ENCODE data around the gene SASH1. TPM values are rescaled to one million over a fixed set of nuclear protein-coding genes. Genes with fewer than 3 reads are reported as not detected.
A peak's percentile ranks its signal among the peaks of the same experiment; 100 is the strongest.

SASH1 gene
- polyA plus RNA-seq, 1 experiment = 32.2 TPM

DNA sequence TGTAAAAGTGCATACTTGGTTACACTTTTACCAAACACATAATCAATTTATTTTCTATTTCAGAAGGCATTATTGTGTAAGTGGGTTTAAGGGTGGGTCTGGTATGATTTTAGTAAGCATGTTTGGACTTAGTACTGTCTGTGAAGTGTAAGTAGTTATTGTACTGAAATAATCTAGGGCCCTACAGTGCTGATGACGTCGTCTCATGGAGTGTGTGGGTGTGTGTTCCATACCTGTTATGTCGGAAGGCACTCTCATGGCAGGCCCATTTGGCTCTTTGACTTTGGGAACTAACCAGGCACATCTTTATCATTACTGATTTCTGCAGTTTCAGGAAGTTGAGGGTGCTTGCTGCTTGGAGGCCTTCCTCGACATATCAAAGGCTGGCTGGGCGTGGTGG, 155.1 kb downstream of the SASH1 start:
- H3K27me3 ChIP-seq (ENCODE audit: control insufficient read depth, insufficient read depth, low read length) = no peaks in the 10 kb centered on the region
- TF ChIP-seq, protein P1, sequence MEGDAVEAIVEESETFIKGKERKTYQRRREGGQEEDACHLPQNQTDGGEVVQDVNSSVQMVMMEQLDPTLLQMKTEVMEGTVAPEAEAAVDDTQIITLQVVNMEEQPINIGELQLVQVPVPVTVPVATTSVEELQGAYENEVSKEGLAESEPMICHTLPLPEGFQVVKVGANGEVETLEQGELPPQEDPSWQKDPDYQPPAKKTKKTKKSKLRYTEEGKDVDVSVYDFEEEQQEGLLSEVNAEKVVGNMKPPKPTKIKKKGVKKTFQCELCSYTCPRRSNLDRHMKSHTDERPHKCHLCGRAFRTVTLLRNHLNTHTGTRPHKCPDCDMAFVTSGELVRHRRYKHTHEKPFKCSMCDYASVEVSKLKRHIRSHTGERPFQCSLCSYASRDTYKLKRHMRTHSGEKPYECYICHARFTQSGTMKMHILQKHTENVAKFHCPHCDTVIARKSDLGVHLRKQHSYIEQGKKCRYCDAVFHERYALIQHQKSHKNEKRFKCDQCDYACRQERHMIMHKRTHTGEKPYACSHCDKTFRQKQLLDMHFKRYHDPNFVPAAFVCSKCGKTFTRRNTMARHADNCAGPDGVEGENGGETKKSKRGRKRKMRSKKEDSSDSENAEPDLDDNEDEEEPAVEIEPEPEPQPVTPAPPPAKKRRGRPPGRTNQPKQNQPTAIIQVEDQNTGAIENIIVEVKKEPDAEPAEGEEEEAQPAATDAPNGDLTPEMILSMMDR (IDR thresholded peaks at IDR 0.05; ENCODE audit: insufficient read depth, low read depth, low read length) = no peak
- H3K4me3 ChIP-seq (ENCODE audit: low read depth, low read length) = no peak overlapping the region
- DNase-seq (ENCODE audit: low read depth) = no peak
- POLR2A ChIA-PET = no interaction called here
- CTCF ChIA-PET = no interaction called here
- no peaks in the 10 kb centered on the region for H3K36me3 ChIP-seq (ENCODE audit: control insufficient read depth, insufficient read depth, low read length)

GRCh38 chr6:148500402-148500801, 157.8 kb downstream of the SASH1 start:
- no peaks in the 10 kb centered on the region for H3K27me3 ChIP-seq (ENCODE audit: control insufficient read depth, insufficient read depth, low read length)
- CTCF ChIA-PET = no interaction called here
- no peak for DNase-seq (ENCODE audit: low read depth)
- H3K4me3 ChIP-seq (ENCODE audit: low read depth, low read length) = no peak overlapping the region
- TF ChIP-seq, protein P1 (IDR thresholded peaks at IDR 0.05; ENCODE audit: insufficient read depth, low read depth, low read length) = no peak
- H3K36me3 ChIP-seq (ENCODE audit: control insufficient read depth, insufficient read depth, low read length) = no peaks in the 10 kb centered on the region
- POLR2A ChIA-PET = no interaction called here

- ChIA-PET POLR2A (interaction anchor here (0.6 kb wide), 1 partner anchor 1578 kb away, joined by 3 read pairs; no protein-coding TSS in a partner anchor), CTCF (no interaction called here)
- H3K36me3 ChIP-seq (ENCODE audit: control insufficient read depth, insufficient read depth, low read length) = no peaks in the 10 kb centered on the region
- H3K27me3 ChIP-seq (ENCODE audit: control insufficient read depth, insufficient read depth, low read length) = no peaks in the 10 kb centered on the region
- peak; percentile 95 for DNase-seq (ENCODE audit: low read depth)
- H3K4me3 ChIP-seq (ENCODE audit: low read depth, low read length) = no peak overlapping the region
- TF ChIP-seq, protein P1 (IDR thresholded peaks at IDR 0.05; ENCODE audit: insufficient read depth, low read depth, low read length) = no peak
Observed at GRCh38 chr6:148501178-148501590, 158.5 kb downstream of the SASH1 start.

DNA sequence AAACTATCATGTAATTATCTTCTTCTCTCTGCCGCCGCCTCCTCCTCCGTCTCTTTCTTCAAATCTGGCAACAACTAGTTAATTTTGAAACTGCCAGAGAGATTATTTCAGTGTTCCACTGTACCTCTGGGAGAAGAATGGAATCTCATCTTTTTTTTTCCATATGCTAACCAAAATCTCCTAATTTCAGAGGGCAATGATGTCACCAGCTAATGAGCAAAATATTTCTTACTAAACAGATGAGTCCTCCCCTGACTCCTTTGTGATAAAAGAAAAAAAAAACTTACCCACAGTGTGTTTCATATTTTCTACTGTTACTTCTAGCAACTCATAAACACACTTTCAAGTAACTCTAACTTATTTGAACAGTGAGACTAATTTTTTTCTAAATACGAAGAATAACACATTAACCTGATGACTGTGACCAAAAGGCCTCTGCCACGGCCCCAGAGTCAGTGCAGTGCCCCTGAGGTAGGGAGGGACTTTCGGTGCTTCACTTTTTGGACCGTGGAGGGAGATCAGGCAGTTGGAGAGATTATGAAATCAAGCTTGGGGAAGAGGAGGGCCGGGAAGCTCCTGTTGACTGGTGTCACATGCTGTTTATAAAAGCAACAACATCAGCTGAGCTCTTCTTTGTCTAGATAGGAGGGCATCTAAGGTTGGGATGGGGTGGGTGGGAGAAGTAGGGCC, 159.6 kb downstream of the SASH1 start:
- TF ChIP-seq, protein P1 (IDR thresholded peaks at IDR 0.05; ENCODE audit: insufficient read depth, low read depth, low read length) = no peak
- H3K4me3 ChIP-seq (ENCODE audit: low read depth, low read length) = no peak overlapping the region
- no peak for DNase-seq (ENCODE audit: low read depth)
- H3K36me3 ChIP-seq (ENCODE audit: control insufficient read depth, insufficient read depth, low read length) = no peaks in the 10 kb centered on the region
- CTCF ChIA-PET = no interaction called here
- POLR2A ChIA-PET = no interaction called here
- H3K27me3 ChIP-seq (ENCODE audit: control insufficient read depth, insufficient read depth, low read length) = no peaks in the 10 kb centered on the region

- CTCF ChIA-PET = no interaction called here
- Histone ChIP-seq H3K27me3 (ENCODE audit: control insufficient read depth, insufficient read depth, low read length) (no peaks in the 10 kb centered on the region), H3K36me3 (ENCODE audit: control insufficient read depth, insufficient read depth, low read length) (no peaks in the 10 kb centered on the region), H3K4me3 (ENCODE audit: low read depth, low read length) (no peak overlapping the region)
- POLR2A ChIA-PET = no interaction called here
- TF ChIP-seq, protein P1 (IDR thresholded peaks at IDR 0.05; ENCODE audit: insufficient read depth, low read depth, low read length) = no peak
- no peak for DNase-seq (ENCODE audit: low read depth)
Observed at GRCh38 chr6:148502773-148503135, 160.1 kb downstream of the SASH1 start.

Measured in BJ (cell line).